IMR-90 (cell line): Measurements from ENCODE around the gene SLX4IP. TPM values are rescaled to one million over a fixed set of nuclear protein-coding genes. Genes with fewer than 3 reads are reported as not detected.

ENCODE experiments used
- ATAC-seq: fragments of 200-7000 bp; cut with Tn5 transposase; 2 replicates; pipeline ENCODE4 v1.9.1; 2020; ENCODE audit warnings: low read depth, mild to moderate bottlenecking, moderate library complexity
- BruUV-seq: library from RNA; stranded (reverse); fragments of 400-500 nt; replicated peaks from 2 replicates; lab custom pipeline; 2021; lab: Mats Ljungman, UMichigan
- CTCF ChIA-PET: fragments of 300-600 bp; formaldehyde crosslinking; extraction: SDS; loops from one replicate; lab custom pipeline; 2021; ENCODE audit warnings: antibody characterized with exemption; lab: Yijun Ruan, JAX
- POLR2A ChIA-PET: fragments of 300-600 bp; sonication (Branson Sonifier 250); formaldehyde crosslinking; loops from one replicate; lab custom pipeline; 2022; ENCODE audit warnings: antibody characterized with exemption; ENCODE audit not compliant: unreplicated experiment; lab: Charles Lee
- DNase-seq: peaks from one replicate; pipeline ENCODE4 v3.0.0; 2013
- H2AFZ ChIP-seq: replicated peaks from 2 replicates; pipeline ENCODE3; 2013; ENCODE audit warnings: low read length, mild to moderate bottlenecking; ENCODE audit not compliant: poor library complexity
- H2AK5ac ChIP-seq: 2 replicates; pipeline ENCODE4 v1.6.1; 2013; ENCODE audit warnings: low read depth, low read length, inconsistent platforms
- H2AK9ac ChIP-seq: replicated peaks from 2 replicates; pipeline ENCODE3; 2013; ENCODE audit warnings: mild to moderate bottlenecking, low read depth, low read length, moderate library complexity; ENCODE audit not compliant: poor library complexity
- H2BK120ac ChIP-seq: 2 replicates; pipeline ENCODE4 v1.6.1; 2013; ENCODE audit warnings: low read depth, low read length, inconsistent platforms
- H2BK15ac ChIP-seq: 3 replicates; pipeline ENCODE4 v1.6.1; 2013; ENCODE audit warnings: low read depth, low read length, inconsistent platforms
- H2BK20ac ChIP-seq: 2 replicates; pipeline ENCODE4 v1.6.1; 2013; ENCODE audit warnings: low read depth, mild to moderate bottlenecking, inconsistent platforms, low read length, moderate library complexity
- H2BK5ac ChIP-seq: 2 replicates; pipeline ENCODE4 v1.6.1; 2013; ENCODE audit warnings: mild to moderate bottlenecking, low read depth, low read length, inconsistent platforms; ENCODE audit not compliant: poor library complexity, severe bottlenecking
- H3K14ac ChIP-seq: replicated peaks from 2 replicates; pipeline ENCODE4 v1.6.1; 2013; ENCODE audit warnings: low read depth, low read length, inconsistent platforms
- H3K18ac ChIP-seq: 2 replicates; pipeline ENCODE4 v1.6.1; 2013; ENCODE audit warnings: low read depth, low read length, control low read depth
- H3K23ac ChIP-seq: 2 replicates; pipeline ENCODE4 v1.6.1; 2013; ENCODE audit warnings: low read depth, low read length, inconsistent platforms
- H3K27ac ChIP-seq: 2 replicates; pipeline ENCODE4 v1.5.1; 2013; ENCODE audit warnings: mild to moderate bottlenecking, control low read depth, low read length; ENCODE audit not compliant: insufficient read depth
- H3K27me3 ChIP-seq: 2 replicates; pipeline ENCODE4 v1.6.1; 2013; ENCODE audit warnings: low read length; ENCODE audit not compliant: control insufficient read depth, insufficient read depth
- H3K36me3 ChIP-seq: 2 replicates; pipeline ENCODE4 v1.6.1; 2013; ENCODE audit warnings: low read length, mixed read lengths; ENCODE audit not compliant: control insufficient read depth, insufficient read depth
- H3K4ac ChIP-seq: 2 replicates; pipeline ENCODE4 v1.6.1; 2013; ENCODE audit warnings: low read depth, low read length, inconsistent platforms
- H3K4me1 ChIP-seq: 2 replicates; pipeline ENCODE4 v1.6.1; 2013; ENCODE audit warnings: low read length, mixed read lengths; ENCODE audit not compliant: control insufficient read depth, insufficient read depth
- H3K4me2 ChIP-seq: 2 replicates; pipeline ENCODE4 v1.6.1; 2013; ENCODE audit warnings: low read depth, mild to moderate bottlenecking, control low read depth, low read length, moderate library complexity
- H3K4me3 ChIP-seq: 2 replicates; pipeline ENCODE4 v1.5.1; 2013; ENCODE audit warnings: low read depth, mild to moderate bottlenecking, control low read depth, low read length, moderate library complexity; ENCODE audit not compliant: insufficient read depth
- H3K56ac ChIP-seq: 2 replicates; pipeline ENCODE4 v1.6.1; 2013; ENCODE audit warnings: low read length, inconsistent platforms; ENCODE audit not compliant: insufficient read depth; ENCODE audit errors: extremely low read depth
- H3K79me1 ChIP-seq, 2 experiments: 2 replicates each; pipeline ENCODE4 v1.6.1; 2013; ENCODE audit warnings: low read length in 2 of 2, inconsistent platforms in 1 of 2, low read depth in 1 of 2
- H3K9ac ChIP-seq: 2 replicates; pipeline ENCODE4 v1.6.1; 2013; ENCODE audit warnings: low read depth, low read length, control low read depth
- H3K9me1 ChIP-seq: 2 replicates; pipeline ENCODE4 v1.6.1; 2013; ENCODE audit warnings: low read length, inconsistent platforms; ENCODE audit not compliant: insufficient read depth
- H3K9me3 ChIP-seq: 2 replicates; pipeline ENCODE4 v1.6.1; 2013; ENCODE audit warnings: low read length; ENCODE audit not compliant: control insufficient read depth, insufficient read depth
- H4K20me1 ChIP-seq: 2 replicates; pipeline ENCODE4 v1.6.1; 2013; ENCODE audit warnings: low read length, inconsistent platforms; ENCODE audit not compliant: insufficient read depth
- H4K5ac ChIP-seq: 2 replicates; pipeline ENCODE4 v1.6.1; 2013; ENCODE audit warnings: mild to moderate bottlenecking, low read depth, low read length, control low read depth
- H4K8ac ChIP-seq, 2 experiments: 2 replicates each; pipeline ENCODE4 v1.6.1; 2013; ENCODE audit warnings: low read depth in 2 of 2, low read length in 2 of 2, control low read depth in 1 of 2, inconsistent platforms in 1 of 2
- H4K91ac ChIP-seq: 2 replicates; pipeline ENCODE4 v1.6.1; 2013; ENCODE audit warnings: low read depth, low read length, inconsistent platforms; ENCODE audit not compliant: insufficient read depth
- CEBPB ChIP-seq: IDR thresholded peaks from 2 replicates; pipeline ENCODE4 v1.6.1; 2012; ENCODE audit warnings: low read depth, low read length, improper control_type of control experiment
- ELK1 ChIP-seq: fragments of 150-350 bp; IDR thresholded peaks from 2 replicates; pipeline ENCODE4 v1.6.1; 2016; ENCODE audit warnings: low read depth, mild to moderate bottlenecking, low read length, moderate library complexity, borderline replicate concordance
- RAD21 ChIP-seq: IDR thresholded peaks from 2 replicates; pipeline ENCODE4 v1.6.1; 2012; ENCODE audit warnings: low read length, improper control_type of control experiment
- RCOR1 ChIP-seq: IDR thresholded peaks from 2 replicates; pipeline ENCODE4 v1.6.1; 2012; ENCODE audit warnings: mild to moderate bottlenecking, low read length, improper control_type of control experiment; ENCODE audit not compliant: insufficient replicate concordance
- USF2 ChIP-seq: fragments of 150-350 bp; IDR thresholded peaks from 2 replicates; pipeline ENCODE4 v1.6.1; 2017; ENCODE audit warnings: mild to moderate bottlenecking, antibody characterized with exemption, low read length, low read depth
- WGBS, 2 experiments: methylation state at CpG; one replicate each; pipeline versions ENCODE4 v1.1.5 to v1.1.7; 2013; ENCODE audit warnings: missing lambda C conversion rate in 2 of 2; ENCODE audit not compliant: insufficient read length in 1 of 2; ENCODE audit errors: extremely low coverage in 2 of 2; 5-methylcytosine and 5-hydroxymethylcytosine counted together
- dilution Hi-C: fragments of 300-500 bp; cut with HindIII; formaldehyde crosslinking; loops from one replicate; pipeline ENCODE4 v1.14.3; 2018; ENCODE audit warnings: low sequenced_read_pairs; ENCODE audit not compliant: unreplicated experiment
- in situ Hi-C: fragments of 300-500 bp; cut with MboI; formaldehyde crosslinking; loops from 3 replicates; pipeline ENCODE4 v1.14.3; 2019; ENCODE audit warnings: low sequenced_read_pairs, inconsistent platforms, mixed read lengths
- intact Hi-C: fragments of 100-400 bp; cut with micrococcal nuclease; formaldehyde crosslinking; loops from 2 replicates; pipeline ENCODE4 v1.10.0; 2022
- polyA plus RNA-seq, 3 experiments: library from polyadenylated mRNA; depleted of rRNA; stranded (reverse); fragments of >200 nt; gene quantifications; 2 replicates each; pipeline ENCODE4 v1.2.3, GENCODE V29; 2012; ENCODE audit warnings: low replicate concordance in 1 of 3
- total RNA-seq: library from RNA; depleted of rRNA; stranded (reverse); fragments of >200 nt; gene quantifications from 2 replicates; pipeline ENCODE4 v1.2.3, GENCODE V29; 2012

SLX4IP gene
- total and polyA plus RNA-seq, 2 of the 4 experiments (the other 2 are of a cell fraction): 1.3 to 5.9 TPM

- H3K18ac ChIP-seq: 0 out of 2 replicates have a peak overlapping the region, but pooled peaks have one; percentile 84
- no peak overlapping the region for H3K27ac ChIP-seq
- dilution Hi-C loops: no loop called here
- peak overlapping the region; percentile 73 for H3K4ac ChIP-seq
- H3K4me1 ChIP-seq: peaks cover 4% of the 10 kb centered on the region
- no peak overlapping the region for H2AFZ ChIP-seq
- no peak overlapping the region for H2AK9ac ChIP-seq
- no peak overlapping the region for H3K56ac ChIP-seq
- no peak overlapping the region for H2BK5ac ChIP-seq
- peak overlapping the region; percentile 78 for H2BK20ac ChIP-seq
- no peak overlapping the region for H3K4me3 ChIP-seq
- peak overlapping the region; percentile 60 for H4K91ac ChIP-seq
- no CpG with 5 or more reads among the region's 2 CpGs for WGBS, 2 experiments
- ChIA-PET POLR2A (no interaction called here), CTCF (no interaction called here)
- H3K27me3 ChIP-seq: no peaks in the 10 kb centered on the region
- in situ Hi-C loops: no loop called here
- peak overlapping the region; percentile 56 for H3K14ac ChIP-seq
- DNase-seq: no peak
- no peak overlapping the region; the same call in 1 of the 2 replicates for H4K5ac ChIP-seq
- intact Hi-C loops: no loop called here
- H2AK5ac ChIP-seq: peak overlapping the region; percentile 80
- H3K9ac ChIP-seq: no peak overlapping the region
- no peak overlapping the region for H3K4me2 ChIP-seq
- no peaks in the 10 kb centered on the region for H4K20me1 ChIP-seq
- H3K23ac ChIP-seq: peak overlapping the region; percentile 35; the same call in 1 of the 2 replicates
- no peaks in the 10 kb centered on the region for H3K9me3 ChIP-seq
- no peaks in the 10 kb centered on the region for H3K36me3 ChIP-seq
- no peak overlapping the region; a peak in 1 of 4 replicates for H4K8ac ChIP-seq
- peaks cover 0 to 4% of the 10 kb centered on the region in 2 experiments; a peak in 1 of 4 replicates for H3K79me1 ChIP-seq
- BruUV-seq: no TSS peak
- ATAC-seq: no peak
- H3K9me1 ChIP-seq: peaks cover 5% of the 10 kb centered on the region
- H2BK15ac ChIP-seq: peak overlapping the region; percentile 69
- H2BK120ac ChIP-seq: peak overlapping the region; percentile 71
- TF ChIP-seq CEBPB (no peak), RAD21 (no peak), RCOR1 (no peak), USF2 (no peak), ELK1 (no peak)
These were observed 145.6 kb downstream of the SLX4IP start for GRCh38 chr20:10580700-10581099.
